GM12892 (cell line): ENCODE data around the gene GRIN2B.

Experiments used
- POLR2A ChIP-seq: IDR thresholded peaks from 2 replicates; pipeline ENCODE4 v1.6.1; 2011; ENCODE audit warnings: low read depth, low read length, control low read depth
- POLR2AphosphoS5 ChIP-seq: IDR thresholded peaks from 2 replicates; pipeline ENCODE4 v1.6.1; 2011; ENCODE audit warnings: low read depth, low read length, control low read depth
- TAF1 ChIP-seq: IDR thresholded peaks from 2 replicates; pipeline ENCODE4 v1.6.1; 2011; ENCODE audit warnings: low read depth, mild to moderate bottlenecking, control low read depth, low read length, borderline replicate concordance

DNA sequence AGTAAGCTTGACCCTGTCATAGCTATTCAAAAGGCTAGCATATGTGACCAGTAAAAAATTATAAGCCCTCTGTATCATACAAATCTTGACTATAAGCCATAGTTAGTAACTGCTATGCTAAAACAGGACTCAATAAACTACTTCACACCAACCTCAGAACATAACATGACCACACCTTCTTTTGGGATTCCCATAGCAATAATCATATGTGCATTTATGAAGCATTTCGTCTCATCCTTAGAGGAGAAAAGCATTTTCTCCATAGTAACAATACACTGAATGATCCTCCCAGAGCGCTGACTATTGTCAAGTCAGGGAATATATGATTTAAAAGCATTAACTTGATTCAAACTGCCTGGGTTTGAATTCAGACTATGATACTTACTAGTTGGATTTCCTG is 46.2 kb downstream of the GRIN2B start:
- TF ChIP-seq POLR2AphosphoS5 (no peak), POLR2A (no peak), TAF1 (no peak)
